PC-3 (cell line): ENCODE results near the gene NRCAM.

ENCODE experiments used
- CTCF ChIP-seq: fragments of 300-600 bp; sonication (generic); conservative IDR thresholded peaks from 2 replicates; pipeline ENCODE4 v1.5.1; 2017; ENCODE audit warnings: antibody characterized with exemption, low read depth, mild to moderate bottlenecking, low read length
- EZH2 ChIP-seq: fragments of 300-600 bp; sonication (generic); IDR thresholded peaks from one replicate; pipeline ENCODE4 v1.6.1; 2017; ENCODE audit warnings: antibody characterized with exemption, mild to moderate bottlenecking, low read length; ENCODE audit not compliant: unreplicated experiment

GRCh38 chr7:108345710-108346336 lies 110.4 kb downstream of the NRCAM start:
- TF ChIP-seq CTCF (no peak), EZH2 (no peak)
